Type B pancreatic cell (in vitro differentiated cells): ENCODE results near the gene RAPGEF1. TPM values are rescaled to one million over a fixed set of nuclear protein-coding genes. Genes with fewer than 3 reads are reported as not detected.

ENCODE experiments used
- DNase-seq: peaks from one replicate; pipeline ENCODE4 v3.0.0; 2021; ENCODE audit warnings: mixed read lengths; ENCODE audit not compliant: unreplicated experiment; ENCODE audit errors: extremely low spot score
- H3K27ac Mint-ChIP-seq: 2 replicates; pipeline ENCODE4 v1.8.0; 2021; ENCODE audit warnings: mild to moderate bottlenecking, mixed read lengths
- H3K27me3 Mint-ChIP-seq: 2 replicates; pipeline ENCODE4 v1.8.0; 2021; ENCODE audit warnings: mixed read lengths
- H3K36me3 Mint-ChIP-seq: 2 replicates; pipeline ENCODE4 v1.8.0; 2021; ENCODE audit warnings: mixed read lengths
- H3K4me1 Mint-ChIP-seq: one replicate; pipeline ENCODE4 v1.8.0; 2021; ENCODE audit warnings: mixed read lengths; ENCODE audit not compliant: unreplicated experiment
- H3K4me3 Mint-ChIP-seq: 2 replicates; pipeline ENCODE4 v1.8.0; 2021; ENCODE audit warnings: mild to moderate bottlenecking, mixed read lengths
- H3K9me3 Mint-ChIP-seq: 2 replicates; pipeline ENCODE4 v1.8.0; 2021; ENCODE audit warnings: mixed read lengths
- CTCF ChIP-seq: fragments of 200-600 bp; sonication (generic); conservative IDR thresholded peaks from 2 replicates; pipeline ENCODE4 v1.5.0; 2021; ENCODE audit warnings: antibody characterized with exemption, mild to moderate bottlenecking
- long read RNA-seq: library from polyadenylated mRNA; unstranded; transcript quantifications from one replicate; pipeline ENCODE4 v2.0.0, GENCODE V29; 2020
- total RNA-seq: library from RNA; stranded (reverse); gene quantifications from 2 replicates; pipeline ENCODE4 v1.2.1, GENCODE V29; 2021; ENCODE audit warnings: low replicate concordance

The RAPGEF1 gene
- total RNA-seq: 45.9 and 51.5 TPM in 2 replicates
- long read RNA-seq, partial matches to known transcripts: 0 of 2 reads
- long read RNA-seq, other reads (novel, unspliced or antisense): 2 of 2 reads

GRCh38 chr9:131739959-131740648 is at the start of gene RAPGEF1:
TSS of gene RAPGEF1 (minus strand) at chr9:131740076. CDS start at chr9:131739830, 246 bp downstream.
- H3K9me3 Mint-ChIP-seq: no peaks in the 10 kb centered on the region
- TF ChIP-seq CTCF: peak; percentile 87
- peak; percentile 88 for DNase-seq

GRCh38 chr9:131788851-131789250 is 49.0 kb upstream of the RAPGEF1 start:
- H3K27me3 Mint-ChIP-seq: peaks cover 58% of the 10 kb centered on the region
- no peaks in the 10 kb centered on the region for H3K36me3 Mint-ChIP-seq
- H3K9me3 Mint-ChIP-seq: no peaks in the 10 kb centered on the region
- no peak overlapping the region for H3K27ac Mint-ChIP-seq
- no peak overlapping the region for H3K4me3 Mint-ChIP-seq
- no peak for DNase-seq
- TF ChIP-seq CTCF: no peak
- H3K4me1 Mint-ChIP-seq: no peaks in the 10 kb centered on the region

More at GRCh38 chr9:131739959-131740648, at the start of gene RAPGEF1:
- H3K27me3 Mint-ChIP-seq: no peaks in the 10 kb centered on the region
- H3K4me3 Mint-ChIP-seq: peak within 1 kb of the TSS; percentile 94
- H3K27ac Mint-ChIP-seq: peak within 1 kb of the TSS; percentile 90
- peaks cover 40% of the 10 kb centered on the region for H3K4me1 Mint-ChIP-seq
- H3K36me3 Mint-ChIP-seq: peaks cover 5% of the 10 kb centered on the region

- TF ChIP-seq CTCF: no peak
- Mint-ChIP-seq H3K36me3 (no peaks in the 10 kb centered on the region), H3K27ac (no peak overlapping the region), H3K4me3 (no peak overlapping the region), H3K9me3 (no peaks in the 10 kb centered on the region), H3K4me1 (no peaks in the 10 kb centered on the region), H3K27me3 (peaks cover 67% of the 10 kb centered on the region)
- no peak for DNase-seq
These were observed 48.0 kb upstream of the RAPGEF1 start for GRCh38 chr9:131787838-131788237.

- no peak for DNase-seq
- no peaks in the 10 kb centered on the region for H3K4me1 Mint-ChIP-seq
- peaks cover 75% of the 10 kb centered on the region for H3K27me3 Mint-ChIP-seq
- TF ChIP-seq CTCF: no peak
- H3K36me3 Mint-ChIP-seq: no peaks in the 10 kb centered on the region
- no peak overlapping the region for H3K4me3 Mint-ChIP-seq
- H3K9me3 Mint-ChIP-seq: no peaks in the 10 kb centered on the region
- H3K27ac Mint-ChIP-seq: no peak overlapping the region
These were observed 45.0 kb upstream of the RAPGEF1 start for GRCh38 chr9:131784748-131785501.

- Mint-ChIP-seq H3K27ac (no peak overlapping the region), H3K9me3 (no peaks in the 10 kb centered on the region), H3K4me3 (no peak overlapping the region), H3K4me1 (no peaks in the 10 kb centered on the region), H3K36me3 (no peaks in the 10 kb centered on the region), H3K27me3 (peaks cover 48% of the 10 kb centered on the region)
- no peak for DNase-seq
- no peak for TF ChIP-seq CTCF
These were observed 41.2 kb upstream of the RAPGEF1 start for GRCh38 chr9:131781069-131781468.
